GM23248 (cell line): ENCODE results near the gene ANKRD11. TPM values are rescaled to one million over a fixed set of nuclear protein-coding genes. Genes with fewer than 3 reads are reported as not detected.

ENCODE experiments used
- DNase-seq: peaks from one replicate; pipeline ENCODE4 v3.0.0-alpha.2; 2015
- H2AFZ ChIP-seq: fragments of 200-600 bp; sonication (generic); 2 replicates; pipeline ENCODE4 v1.6.1; 2016; ENCODE audit warnings: antibody characterized with exemption
- H3F3A ChIP-seq: fragments of 200-600 bp; sonication (generic); 2 replicates; pipeline ENCODE4 v1.6.1; 2016; ENCODE audit warnings: mild to moderate bottlenecking, antibody characterized with exemption, mixed run types; ENCODE audit not compliant: insufficient read depth
- H3K27ac ChIP-seq: fragments of 200-600 bp; sonication (generic); 2 replicates; pipeline ENCODE4 v1.5.1; 2016; ENCODE audit warnings: mild to moderate bottlenecking
- H3K27me3 ChIP-seq: fragments of 200-600 bp; sonication (generic); replicated peaks from 2 replicates; pipeline ENCODE4 v1.6.1; 2016; ENCODE audit warnings: mild to moderate bottlenecking; ENCODE audit not compliant: insufficient read depth
- H3K36me3 ChIP-seq: fragments of 200-600 bp; sonication (generic); 2 replicates; pipeline ENCODE4 v1.6.1; 2016; ENCODE audit warnings: low read depth, mild to moderate bottlenecking
- H3K4me1 ChIP-seq: fragments of 200-600 bp; sonication (generic); 2 replicates; pipeline ENCODE4 v1.6.1; 2016; ENCODE audit warnings: mild to moderate bottlenecking; ENCODE audit not compliant: insufficient read depth
- H3K4me2 ChIP-seq: fragments of 200-600 bp; sonication (generic); one replicate; pipeline ENCODE4 v1.6.1; 2016; ENCODE audit warnings: mild to moderate bottlenecking; ENCODE audit not compliant: unreplicated experiment
- H3K4me3 ChIP-seq: fragments of 200-600 bp; sonication (generic); 2 replicates; pipeline ENCODE4 v1.5.1; 2016; ENCODE audit warnings: mild to moderate bottlenecking
- H3K79me2 ChIP-seq: fragments of 200-600 bp; sonication (generic); 2 replicates; pipeline ENCODE4 v1.6.1; 2016; ENCODE audit warnings: mild to moderate bottlenecking; ENCODE audit not compliant: insufficient read depth
- H3K9ac ChIP-seq: fragments of 200-600 bp; sonication (generic); 2 replicates; pipeline ENCODE4 v1.6.1; 2016; ENCODE audit warnings: mild to moderate bottlenecking
- H3K9me2 ChIP-seq: fragments of 200-600 bp; sonication (generic); 2 replicates; pipeline ENCODE4 v1.6.1; 2016; ENCODE audit warnings: mixed run types, mild to moderate bottlenecking, moderate library complexity; ENCODE audit not compliant: insufficient read depth
- H3K9me3 ChIP-seq: fragments of 200-600 bp; sonication (generic); one replicate; pipeline ENCODE4 v1.6.1; 2017; ENCODE audit warnings: low read depth
- H4K20me1 ChIP-seq: fragments of 200-600 bp; sonication (generic); 2 replicates; pipeline ENCODE4 v1.6.0; 2016; ENCODE audit not compliant: insufficient read depth
- EZH2 ChIP-seq: fragments of 200-600 bp; sonication (generic); IDR thresholded peaks from 2 replicates; pipeline ENCODE4 v1.6.1; 2018; ENCODE audit warnings: antibody characterized with exemption, mild to moderate bottlenecking; ENCODE audit not compliant: insufficient read depth, poor library complexity, severe bottlenecking
- EZH2phosphoT487 ChIP-seq: fragments of 200-600 bp; sonication (generic); IDR thresholded peaks from 2 replicates; pipeline ENCODE4 v1.6.1; 2018; ENCODE audit warnings: antibody characterized with exemption, moderate library complexity, mild to moderate bottlenecking, low read depth; ENCODE audit not compliant: insufficient read depth
- WGBS, 2 experiments: methylation state at CpG; one replicate each; pipeline ENCODE4 v1.1.6; 2015 to 2017; ENCODE audit warnings: low lambda C conversion rate in 2 of 2, low coverage in 1 of 2; ENCODE audit errors: missing lambda C conversion rate in 2 of 2; 5-methylcytosine and 5-hydroxymethylcytosine counted together
- in situ Hi-C: fragments of 300-500 bp; cut with MboI; formaldehyde crosslinking; loops from 2 replicates; pipeline ENCODE4 v1.15.0; 2020
- polyA plus RNA-seq: library from polyadenylated mRNA; unstranded; fragments of >200 nt; fragmentation: Nextera tagmentation; extraction: Ambion mirVana; gene quantifications from 2 replicates; pipeline ENCODE4 v1.2.1, GENCODE V29; 2016
- total RNA-seq: library from RNA; depleted of rRNA; stranded (reverse); fragments of >200 nt; shearing (Covaris generic); gene quantifications from 2 replicates; pipeline ENCODE4 v1.2.3, GENCODE V29; 2014

Gene ANKRD11
- total and polyA plus RNA-seq, 2 experiments from 2014 or later: 39.3 to 84.7 TPM

GRCh38 chr16:89373355-89374110 is 116.8 kb downstream of the ANKRD11 start:
- no peaks in the 10 kb centered on the region for H3K36me3 ChIP-seq
- H4K20me1 ChIP-seq: peaks cover 80% of the 10 kb centered on the region; the same call in 1 of the 2 replicates
- peaks cover 22% of the 10 kb centered on the region for H3K4me1 ChIP-seq
- no peak for DNase-seq
- H2AFZ ChIP-seq: no peak overlapping the region
- no peak overlapping the region for H3K9ac ChIP-seq
- H3K4me2 ChIP-seq: no peak overlapping the region
- H3K4me3 ChIP-seq: no peak overlapping the region
- in situ Hi-C loops: no loop called here
- H3K79me2 ChIP-seq: peaks cover 100% of the 10 kb centered on the region
- 82 to 83% methylated on average over 30 to 32 of the region's 32 CpGs for WGBS, 2 experiments
- peaks cover 9% of the 10 kb centered on the region; the same call in 1 of the 2 replicates for H3F3A ChIP-seq
- TF ChIP-seq EZH2: no peak
- no peak for TF ChIP-seq EZH2phosphoT487
- no peaks in the 10 kb centered on the region for H3K27me3 ChIP-seq
- H3K27ac ChIP-seq: no peak overlapping the region
- H3K9me2 ChIP-seq: no peaks in the 10 kb centered on the region
- H3K9me3 ChIP-seq: no peaks in the 10 kb centered on the region

GRCh38 chr16:89371968-89372634 is 118.3 kb downstream of the ANKRD11 start:
- Histone ChIP-seq H3K9ac (no peak overlapping the region), H3F3A (peaks cover 15% of the 10 kb centered on the region; the same call in 1 of the 2 replicates), H3K9me3 (no peaks in the 10 kb centered on the region), H3K79me2 (peaks cover 100% of the 10 kb centered on the region), H4K20me1 (peaks cover 76% of the 10 kb centered on the region; the same call in 1 of the 2 replicates), H3K4me1 (peaks cover 22% of the 10 kb centered on the region), H3K27me3 (no peaks in the 10 kb centered on the region), H3K27ac (no peak overlapping the region), H3K4me3 (no peak overlapping the region), H2AFZ (no peak overlapping the region), H3K9me2 (no peaks in the 10 kb centered on the region), H3K4me2 (no peak overlapping the region), H3K36me3 (no peaks in the 10 kb centered on the region)
- WGBS, 2 experiments: 88 to 90% methylated on average over 31 to 32 of the region's 32 CpGs
- no peak for DNase-seq
- in situ Hi-C loops: no loop called here
- TF ChIP-seq EZH2phosphoT487 (no peak), EZH2 (no peak)

- Histone ChIP-seq H3F3A (peaks cover 15% of the 10 kb centered on the region; the same call in 1 of the 2 replicates), H3K4me1 (peaks cover 25% of the 10 kb centered on the region), H3K27me3 (no peaks in the 10 kb centered on the region), H3K4me3 (no peak overlapping the region), H3K36me3 (no peaks in the 10 kb centered on the region), H3K4me2 (no peak overlapping the region), H3K9me3 (no peaks in the 10 kb centered on the region), H2AFZ (no peak overlapping the region), H4K20me1 (peaks cover 75% of the 10 kb centered on the region; the same call in 1 of the 2 replicates), H3K27ac (no peak overlapping the region), H3K9ac (no peak overlapping the region), H3K9me2 (no peaks in the 10 kb centered on the region), H3K79me2 (peaks cover 100% of the 10 kb centered on the region)
- TF ChIP-seq EZH2phosphoT487 (no peak), EZH2 (no peak)
- WGBS, 2 experiments: 90 to 94% methylated on average over 12 of the region's 12 CpGs
- no peak for DNase-seq
- in situ Hi-C loops: no loop called here
Measured at GRCh38 chr16:89371386-89371785, 119.0 kb downstream of the ANKRD11 start.

GRCh38 chr16:89370601-89371000 is 119.8 kb downstream of the ANKRD11 start:
- no peak for DNase-seq
- in situ Hi-C loops: no loop called here
- H3F3A ChIP-seq: peaks cover 15% of the 10 kb centered on the region; the same call in 1 of the 2 replicates
- no peaks in the 10 kb centered on the region for H3K9me3 ChIP-seq
- peaks cover 100% of the 10 kb centered on the region for H3K79me2 ChIP-seq
- no peak overlapping the region for H3K9ac ChIP-seq
- H2AFZ ChIP-seq: no peak overlapping the region
- no peak overlapping the region for H3K4me3 ChIP-seq
- no peaks in the 10 kb centered on the region for H3K27me3 ChIP-seq
- H3K27ac ChIP-seq: peak overlapping the region; percentile 51; the same call in 1 of the 2 replicates
- 87 to 92% methylated on average over 15 of the region's 15 CpGs for WGBS, 2 experiments
- no peaks in the 10 kb centered on the region for H3K9me2 ChIP-seq
- peaks cover 78% of the 10 kb centered on the region for H4K20me1 ChIP-seq
- no peak overlapping the region for H3K4me2 ChIP-seq
- peaks cover 30% of the 10 kb centered on the region for H3K4me1 ChIP-seq
- TF ChIP-seq EZH2phosphoT487 (no peak), EZH2 (no peak)
- H3K36me3 ChIP-seq: no peaks in the 10 kb centered on the region
